Measurements from ENCODE around the gene CLASP2. TPM values are rescaled to one million over a fixed set of nuclear protein-coding genes. Genes with fewer than 3 reads are reported as not detected.

CLASP2 gene
- total and polyA plus RNA-seq, 2 experiments from 2014 or later, result 12.3 to 30.4 TPM

DNA sequence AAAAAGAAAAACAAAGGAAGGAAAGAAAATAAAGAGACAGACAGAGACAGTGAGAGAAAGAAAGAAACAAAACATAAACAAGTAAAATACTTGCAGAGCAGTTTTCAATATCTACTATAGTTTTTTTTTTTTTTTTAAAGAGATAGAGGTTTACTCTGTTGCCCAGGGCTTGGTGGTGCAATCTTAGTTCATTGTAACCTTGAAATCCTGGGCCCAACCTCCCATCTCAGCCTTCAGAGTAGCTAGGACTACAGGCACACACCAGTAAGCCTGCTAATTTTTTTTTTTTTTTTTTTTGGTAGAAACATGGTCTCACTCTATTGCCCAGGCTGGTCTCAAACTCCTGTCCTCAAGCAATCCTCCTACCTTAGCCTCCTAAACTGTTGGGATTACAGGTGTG, 23.1 kb downstream of the CLASP2 start:
- no peaks in the 10 kb centered on the region; the same call in 1 of the 2 replicates for H3K36me3 ChIP-seq (ENCODE audit: low read depth)
- H3K79me2 ChIP-seq (ENCODE audit: insufficient read depth), result peaks cover 45% of the 10 kb centered on the region
- no peaks in the 10 kb centered on the region for H3K4me1 ChIP-seq (ENCODE audit: insufficient read depth)
- in situ Hi-C loops (cut with MboI), result no loop called here
- no peaks in the 10 kb centered on the region for H3F3A ChIP-seq (ENCODE audit: insufficient read depth)
- TF ChIP-seq EZH2 (IDR thresholded peaks at IDR 0.05; ENCODE audit: insufficient read depth, poor library complexity, severe bottlenecking) (no peak), EZH2phosphoT487 (IDR thresholded peaks at IDR 0.05; ENCODE audit: insufficient read depth, low read depth) (no peak)
- no peaks in the 10 kb centered on the region for H3K27me3 ChIP-seq (replicated peaks; ENCODE audit: insufficient read depth)
- no peak overlapping the region for H3K4me2 ChIP-seq (ENCODE audit: unreplicated experiment)
- no peaks in the 10 kb centered on the region for H3K9me3 ChIP-seq (ENCODE audit: low read depth)
- H3K27ac ChIP-seq, result no peak overlapping the region
- no peak for DNase-seq
- H3K9ac ChIP-seq, result no peak overlapping the region
- no peaks in the 10 kb centered on the region for H4K20me1 ChIP-seq (ENCODE audit: insufficient read depth)
- no peak overlapping the region for H2AFZ ChIP-seq
- no peaks in the 10 kb centered on the region for H3K9me2 ChIP-seq (ENCODE audit: insufficient read depth)
- H3K4me3 ChIP-seq, result no peak overlapping the region

- Histone ChIP-seq H3K9me3 (ENCODE audit: low read depth) (no peaks in the 10 kb centered on the region), H4K20me1 (ENCODE audit: insufficient read depth) (no peaks in the 10 kb centered on the region), H3K36me3 (ENCODE audit: low read depth) (no peaks in the 10 kb centered on the region), H3K9ac (no peak overlapping the region), H3K4me3 (no peak overlapping the region), H2AFZ (no peak overlapping the region), H3K4me1 (ENCODE audit: insufficient read depth) (peaks cover 16% of the 10 kb centered on the region), H3K9me2 (ENCODE audit: insufficient read depth) (no peaks in the 10 kb centered on the region), H3K79me2 (ENCODE audit: insufficient read depth) (peaks cover 26% of the 10 kb centered on the region; the same call in 1 of the 2 replicates), H3K27ac (no peak overlapping the region), H3K4me2 (ENCODE audit: unreplicated experiment) (no peak overlapping the region), H3F3A (ENCODE audit: insufficient read depth) (peaks cover 17% of the 10 kb centered on the region; the same call in 1 of the 2 replicates), H3K27me3 (replicated peaks; ENCODE audit: insufficient read depth) (no peaks in the 10 kb centered on the region)
- DNase-seq, result no peak
- TF ChIP-seq EZH2 (IDR thresholded peaks at IDR 0.05; ENCODE audit: insufficient read depth, poor library complexity, severe bottlenecking) (no peak), EZH2phosphoT487 (IDR thresholded peaks at IDR 0.05; ENCODE audit: insufficient read depth, low read depth) (no peak)
- WGBS, 2 experiments (ENCODE audit: low coverage in 1 of 2, low lambda C conversion rate in 2 of 2, missing lambda C conversion rate in 2 of 2), result 96 to 97% methylated on average over 2 of the region's 2 CpGs
- in situ Hi-C loops (cut with MboI), result no loop called here
These were observed 27.7 kb downstream of the CLASP2 start for GRCh38 chr3:33690341-33690740.

GRCh38 chr3:33687406-33688010, 30.5 kb downstream of the CLASP2 start:
- H4K20me1 ChIP-seq (ENCODE audit: insufficient read depth), result no peaks in the 10 kb centered on the region
- no peaks in the 10 kb centered on the region for H3K9me3 ChIP-seq (ENCODE audit: low read depth)
- peak overlapping the region; percentile 42 for H3K27ac ChIP-seq
- peak overlapping the region; percentile 40 for H3K4me2 ChIP-seq (ENCODE audit: unreplicated experiment)
- H3K4me1 ChIP-seq (ENCODE audit: insufficient read depth), result peaks cover 16% of the 10 kb centered on the region
- in situ Hi-C loops (cut with MboI), result no loop called here
- H3K9me2 ChIP-seq (ENCODE audit: insufficient read depth), result no peaks in the 10 kb centered on the region
- TF ChIP-seq EZH2 (IDR thresholded peaks at IDR 0.05; ENCODE audit: insufficient read depth, poor library complexity, severe bottlenecking) (no peak), EZH2phosphoT487 (IDR thresholded peaks at IDR 0.05; ENCODE audit: insufficient read depth, low read depth) (no peak)
- no peaks in the 10 kb centered on the region for H3K27me3 ChIP-seq (replicated peaks; ENCODE audit: insufficient read depth)
- 9 to 12% methylated on average over 1 of the region's 1 CpG for WGBS, 2 experiments (ENCODE audit: low coverage in 1 of 2, low lambda C conversion rate in 2 of 2, missing lambda C conversion rate in 2 of 2)
- no peak overlapping the region for H3K9ac ChIP-seq
- peak; percentile 65 for DNase-seq
- H3F3A ChIP-seq (ENCODE audit: insufficient read depth), result peaks cover 17% of the 10 kb centered on the region; the same call in 1 of the 2 replicates
- peak overlapping the region; percentile 5; the same call in 1 of the 2 replicates for H3K4me3 ChIP-seq
- H3K79me2 ChIP-seq (ENCODE audit: insufficient read depth), result peaks cover 25% of the 10 kb centered on the region; the same call in 1 of the 2 replicates
- H3K36me3 ChIP-seq (ENCODE audit: low read depth), result 0 out of 2 replicates have a peak, but pooled peaks cover 4% of the 10 kb centered on the region
- 0 out of 2 replicates have a peak overlapping the region, but pooled peaks have one; percentile 29 for H2AFZ ChIP-seq

- peaks cover 3% of the 10 kb centered on the region for H3K9me3 ChIP-seq (ENCODE audit: low read depth)
- in situ Hi-C loops (cut with MboI), result no loop called here
- H3K4me3 ChIP-seq, result no peak overlapping the region
- H3K79me2 ChIP-seq (ENCODE audit: insufficient read depth), result no peaks in the 10 kb centered on the region; the same call in 1 of the 2 replicates
- TF ChIP-seq EZH2 (IDR thresholded peaks at IDR 0.05; ENCODE audit: insufficient read depth, poor library complexity, severe bottlenecking) (no peak), EZH2phosphoT487 (IDR thresholded peaks at IDR 0.05; ENCODE audit: insufficient read depth, low read depth) (no peak)
- no peak for DNase-seq
- H3K27ac ChIP-seq, result no peak overlapping the region
- no peaks in the 10 kb centered on the region for H4K20me1 ChIP-seq (ENCODE audit: insufficient read depth)
- H3K27me3 ChIP-seq (replicated peaks; ENCODE audit: insufficient read depth), result no peaks in the 10 kb centered on the region
- H3K4me1 ChIP-seq (ENCODE audit: insufficient read depth), result peaks cover 12% of the 10 kb centered on the region
- no peaks in the 10 kb centered on the region for H3K9me2 ChIP-seq (ENCODE audit: insufficient read depth)
- H2AFZ ChIP-seq, result no peak overlapping the region
- no peak overlapping the region for H3K4me2 ChIP-seq (ENCODE audit: unreplicated experiment)
- no peak overlapping the region for H3K9ac ChIP-seq
- peaks cover 11% of the 10 kb centered on the region; the same call in 1 of the 2 replicates for H3F3A ChIP-seq (ENCODE audit: insufficient read depth)
- H3K36me3 ChIP-seq (ENCODE audit: low read depth), result 0 out of 2 replicates have a peak, but pooled peaks cover 13% of the 10 kb centered on the region
These were observed 35.3 kb downstream of the CLASP2 start for GRCh38 chr3:33682770-33683169.

All from GM23248 (cell line).